HUES6 (cell line): Measurements from ENCODE around the gene FOXP4.

Experiments used
- H3K27ac ChIP-seq: 2 replicates; pipeline ENCODE4 v1.7.0; 2013; ENCODE audit warnings: low read depth, mild to moderate bottlenecking, low read length, inconsistent platforms
- H3K27me3 ChIP-seq: 2 replicates; pipeline ENCODE4 v1.6.1; 2013; ENCODE audit warnings: low read length; ENCODE audit not compliant: control insufficient read depth, insufficient read depth
- H3K36me3 ChIP-seq: 2 replicates; pipeline ENCODE4 v1.6.1; 2013; ENCODE audit warnings: low read length; ENCODE audit not compliant: control insufficient read depth, insufficient read depth
- H3K4me1 ChIP-seq: 2 replicates; pipeline ENCODE4 v1.6.1; 2013; ENCODE audit warnings: low read length; ENCODE audit not compliant: control insufficient read depth, insufficient read depth
- H3K4me3 ChIP-seq: 2 replicates; pipeline ENCODE4 v1.5.1; 2013; ENCODE audit warnings: low read depth, low read length
- H3K9ac ChIP-seq: one replicate; pipeline ENCODE4 v1.6.1; 2013; ENCODE audit warnings: mild to moderate bottlenecking, low read length
- H3K9me3 ChIP-seq: 2 replicates; pipeline ENCODE4 v1.6.1; 2013; ENCODE audit warnings: low read depth, low read length; ENCODE audit not compliant: control insufficient read depth, insufficient read depth

FOXP4 gene

GRCh38 chr6:41634657-41635056, 88.5 kb downstream of the FOXP4 start:
- Histone ChIP-seq H3K27me3 (peaks cover 42% of the 10 kb centered on the region), H3K9me3 (no peaks in the 10 kb centered on the region), H3K4me3 (no peak overlapping the region), H3K36me3 (no peaks in the 10 kb centered on the region), H3K4me1 (peaks cover 23% of the 10 kb centered on the region), H3K9ac (no peak overlapping the region), H3K27ac (no peak overlapping the region)

- Histone ChIP-seq H3K4me3 (no peak overlapping the region), H3K27me3 (peaks cover 49% of the 10 kb centered on the region), H3K4me1 (peaks cover 30% of the 10 kb centered on the region), H3K36me3 (no peaks in the 10 kb centered on the region), H3K9ac (no peak overlapping the region), H3K9me3 (no peaks in the 10 kb centered on the region), H3K27ac (no peak overlapping the region)
Measured at GRCh38 chr6:41635365-41635764, 89.2 kb downstream of the FOXP4 start.

DNA sequence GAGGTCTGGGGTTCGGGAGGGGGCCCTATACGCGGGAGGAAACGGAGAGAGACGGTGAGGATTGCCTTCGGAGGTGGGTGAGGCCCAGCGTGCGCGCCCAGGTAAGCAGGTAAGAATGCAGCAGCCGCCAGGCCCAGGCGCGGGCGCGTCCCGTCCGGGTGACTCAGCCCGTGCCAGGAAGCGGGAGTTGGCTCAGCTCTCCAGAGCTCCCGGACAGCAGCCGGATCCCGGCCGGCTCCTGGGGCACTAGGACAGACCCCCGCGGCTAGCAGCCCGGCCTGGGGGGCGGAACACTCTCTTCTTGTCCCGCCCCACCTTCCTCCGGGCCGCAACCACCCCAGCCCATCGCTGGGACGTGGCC, 90.6 kb downstream of the FOXP4 start:
- Histone ChIP-seq H3K4me1 (peaks cover 41% of the 10 kb centered on the region), H3K36me3 (no peaks in the 10 kb centered on the region), H3K27me3 (peaks cover 61% of the 10 kb centered on the region), H3K9ac (peak overlapping the region; percentile 68), H3K27ac (no peak overlapping the region), H3K9me3 (no peaks in the 10 kb centered on the region), H3K4me3 (peak overlapping the region; percentile 92)

- Histone ChIP-seq H3K4me3 (peak overlapping the region; percentile 92), H3K36me3 (no peaks in the 10 kb centered on the region), H3K9ac (peak overlapping the region; percentile 68), H3K4me1 (peaks cover 42% of the 10 kb centered on the region), H3K9me3 (no peaks in the 10 kb centered on the region), H3K27ac (no peak overlapping the region), H3K27me3 (peaks cover 62% of the 10 kb centered on the region)
Measured at GRCh38 chr6:41637194-41638001, 91.2 kb downstream of the FOXP4 start.

DNA sequence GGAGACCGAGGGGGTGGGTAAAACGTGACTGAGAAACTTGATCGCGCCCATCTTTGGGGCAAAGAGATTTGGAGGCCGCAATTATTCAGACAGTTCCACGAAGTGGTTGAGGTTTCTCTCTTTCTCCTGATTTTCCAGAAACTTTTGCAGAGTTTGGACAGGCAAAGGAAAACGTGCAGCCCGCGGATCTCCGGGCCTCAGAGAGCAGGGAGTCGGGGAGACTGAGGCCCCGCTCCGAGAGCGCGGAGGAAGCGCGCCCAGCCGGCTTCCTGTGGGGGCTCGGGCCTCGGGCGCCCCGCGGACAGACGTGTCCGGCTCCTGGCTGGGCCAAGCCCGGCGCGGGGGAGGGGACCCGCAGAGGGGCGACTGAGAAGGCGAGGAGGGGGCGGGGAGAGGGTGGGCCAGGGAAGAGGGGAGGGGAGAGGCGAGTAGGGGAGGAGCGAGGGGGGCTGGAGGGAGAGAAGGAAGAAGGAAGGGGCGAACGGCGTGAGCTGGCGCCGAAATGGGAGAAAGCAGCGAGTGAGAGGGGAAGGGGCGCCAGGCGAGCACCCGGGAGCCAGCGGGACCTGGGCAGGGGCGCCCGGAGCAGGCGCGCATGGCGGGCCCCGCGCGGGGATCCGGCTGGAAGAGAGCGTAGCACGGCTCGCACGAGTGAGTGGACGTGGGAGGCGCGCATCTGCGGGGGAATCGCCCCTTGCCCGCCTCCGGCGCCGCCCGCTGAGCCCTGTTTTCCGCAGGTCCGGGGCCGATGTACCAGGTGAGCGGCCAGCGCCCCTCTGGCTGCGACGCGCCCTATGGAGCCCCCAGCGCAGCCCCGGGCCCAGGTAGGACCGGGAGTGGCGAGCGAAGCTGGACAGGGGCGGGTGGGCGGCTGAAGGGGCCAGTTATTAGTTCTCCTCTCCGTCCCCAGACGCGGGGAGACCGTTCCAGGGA, 92.1 kb downstream of the FOXP4 start, which contains the start of gene MDFI:
Gene MDFI (plus strand): TSS at position 467 of the 933 bp plus-strand sequence. CDS start 282 bp downstream, at position 749.
- Histone ChIP-seq H3K9ac (peak within 1 kb of the TSS; percentile 73), H3K4me1 (peaks cover 50% of the 10 kb centered on the region), H3K36me3 (no peaks in the 10 kb centered on the region), H3K9me3 (no peaks in the 10 kb centered on the region), H3K4me3 (peak within 1 kb of the TSS; percentile 92), H3K27ac (peak within 1 kb of the TSS; percentile 54; the same call in 1 of the 2 replicates), H3K27me3 (peaks cover 62% of the 10 kb centered on the region)

DNA sequence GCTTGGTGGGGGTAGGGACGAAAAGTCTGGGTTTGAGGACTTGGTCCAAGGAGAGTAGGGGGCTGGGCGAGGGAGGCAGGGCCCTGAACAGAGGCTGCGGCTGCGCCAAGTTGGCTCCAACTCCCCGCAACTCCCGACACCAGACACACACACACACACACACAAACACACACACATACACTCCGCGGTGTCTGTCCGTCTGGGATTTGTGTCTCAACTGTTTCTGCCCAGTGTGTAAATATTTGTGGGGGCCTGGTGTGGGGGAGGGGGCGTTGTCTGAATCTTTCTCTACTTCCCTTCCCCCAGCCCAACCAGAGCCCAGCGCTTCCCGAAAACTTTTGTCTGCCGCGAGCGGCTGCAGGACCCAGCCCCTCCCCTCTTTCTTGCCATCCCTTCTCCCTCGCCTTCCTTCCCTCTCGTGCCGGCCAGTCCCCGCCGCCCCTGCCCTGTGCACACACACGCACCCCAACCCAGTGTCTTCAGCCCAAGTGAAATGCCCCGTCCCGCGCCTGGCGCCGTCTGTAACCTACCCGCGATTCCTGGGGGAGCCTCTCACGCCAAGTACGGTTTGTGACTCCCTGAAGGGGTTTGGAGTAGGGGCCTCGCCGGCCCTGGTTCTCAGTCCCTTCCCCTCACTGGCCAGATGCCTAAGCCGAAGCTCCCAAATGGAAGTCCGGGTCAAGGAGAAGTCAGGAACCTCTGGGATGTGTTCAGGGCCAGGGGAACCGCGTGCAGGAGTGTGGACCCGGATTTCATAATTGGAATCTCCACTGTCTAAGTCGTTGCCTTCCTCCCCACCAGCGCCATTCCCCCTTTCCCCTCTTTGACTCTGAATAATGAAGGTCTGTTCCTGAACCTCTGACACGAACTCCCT, 93.0 kb downstream of the FOXP4 start:
- Histone ChIP-seq H3K27me3 (peaks cover 62% of the 10 kb centered on the region), H3K9me3 (no peaks in the 10 kb centered on the region), H3K36me3 (no peaks in the 10 kb centered on the region), H3K4me3 (peak overlapping the region; percentile 92), H3K27ac (peak overlapping the region; percentile 54; the same call in 1 of the 2 replicates), H3K9ac (peak overlapping the region; percentile 73), H3K4me1 (peaks cover 57% of the 10 kb centered on the region)

DNA sequence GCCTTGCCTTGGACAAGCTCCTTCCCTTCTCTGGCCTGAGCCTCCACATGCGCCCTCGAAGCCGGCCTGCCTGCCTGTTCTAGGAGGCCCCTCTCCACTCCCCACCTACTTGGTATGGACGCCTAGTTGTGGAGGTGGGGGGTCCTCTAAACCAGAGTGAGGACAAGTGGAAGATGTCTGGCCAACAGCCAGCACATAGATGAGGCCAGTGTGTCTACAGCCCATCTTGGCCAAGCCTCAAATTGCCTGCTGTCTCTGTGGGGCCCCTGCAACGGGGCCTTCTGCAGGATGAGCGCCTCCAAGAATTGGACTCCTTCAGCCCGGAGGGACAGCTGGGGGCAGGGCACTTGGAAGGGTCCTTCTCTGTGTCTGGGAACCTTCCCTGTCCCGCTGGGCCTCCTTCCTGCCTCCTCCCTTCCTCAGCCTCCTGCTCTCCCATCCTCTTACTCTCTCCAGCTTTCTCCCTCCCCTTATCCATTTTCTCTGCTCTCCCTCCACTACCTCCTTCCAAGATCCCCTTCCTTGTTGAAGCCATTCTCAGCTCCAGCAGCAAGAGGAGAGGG, 93.7 kb downstream of the FOXP4 start:
- Histone ChIP-seq H3K27me3 (peaks cover 57% of the 10 kb centered on the region), H3K4me1 (peaks cover 59% of the 10 kb centered on the region), H3K9me3 (no peaks in the 10 kb centered on the region), H3K36me3 (no peaks in the 10 kb centered on the region), H3K4me3 (peak overlapping the region; percentile 92), H3K9ac (peak overlapping the region; percentile 73), H3K27ac (no peak overlapping the region; the same call in 1 of the 2 replicates)

- H3K9ac ChIP-seq = peak overlapping the region; percentile 46
- H3K9me3 ChIP-seq = no peaks in the 10 kb centered on the region
- no peaks in the 10 kb centered on the region for H3K36me3 ChIP-seq
- peak overlapping the region; percentile 92; the same call in 1 of the 2 replicates for H3K4me3 ChIP-seq
- peaks cover 53% of the 10 kb centered on the region for H3K27me3 ChIP-seq
- H3K27ac ChIP-seq = no peak overlapping the region; the same call in 1 of the 2 replicates
- H3K4me1 ChIP-seq = peaks cover 60% of the 10 kb centered on the region
Measured at GRCh38 chr6:41640426-41640825, 94.2 kb downstream of the FOXP4 start.

DNA sequence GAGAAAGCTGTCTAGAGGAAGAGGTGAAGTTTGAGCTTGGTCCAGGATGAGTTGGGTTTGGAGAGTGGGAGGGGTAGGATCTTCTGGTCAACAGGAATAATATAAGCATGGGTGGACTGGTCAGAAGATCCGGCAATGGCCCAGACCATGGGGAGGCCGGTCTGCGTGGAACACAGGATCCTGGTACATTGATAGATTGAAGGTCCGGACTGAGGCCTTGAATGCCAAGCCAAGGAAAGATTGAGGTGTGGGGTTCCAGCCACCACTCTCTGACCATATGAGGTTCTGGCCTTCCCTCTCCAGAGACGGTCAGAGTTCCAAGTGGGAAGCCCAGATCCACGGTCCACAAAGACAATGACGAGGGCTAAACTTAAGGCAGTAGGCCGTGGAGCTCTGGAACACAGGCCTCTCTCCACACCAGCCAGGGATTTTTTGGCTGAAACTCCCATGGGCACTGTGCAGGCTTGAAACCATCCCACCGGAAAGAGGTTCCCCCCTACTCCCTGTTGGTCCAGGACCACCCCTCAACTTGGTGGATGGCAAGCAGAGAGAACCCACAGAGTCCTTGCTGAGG, 95.3 kb downstream of the FOXP4 start:
- peaks cover 3% of the 10 kb centered on the region; the same call in 1 of the 2 replicates for H3K36me3 ChIP-seq
- no peak overlapping the region for H3K4me3 ChIP-seq
- H3K27ac ChIP-seq = no peak overlapping the region
- no peak overlapping the region for H3K9ac ChIP-seq
- H3K9me3 ChIP-seq = no peaks in the 10 kb centered on the region
- H3K4me1 ChIP-seq = peaks cover 63% of the 10 kb centered on the region
- H3K27me3 ChIP-seq = peaks cover 44% of the 10 kb centered on the region
